OCI-LY7 (cell line): ENCODE measurements around the gene LHX4. TPM values are rescaled to one million over a fixed set of nuclear protein-coding genes. Genes with fewer than 3 reads are reported as not detected.

ENCODE experiments used
- BruUV-seq: library from RNA; stranded (reverse); fragments of 400-500 nt; replicated peaks from 2 replicates; lab custom pipeline; 2021; lab: Mats Ljungman, UMichigan
- CTCF ChIA-PET: fragments of 300-600 bp; sonication (Branson Sonifier 250); formaldehyde crosslinking; loops from one replicate; lab custom pipeline; 2022; ENCODE audit warnings: antibody characterized with exemption; ENCODE audit not compliant: unreplicated experiment; lab: Charles Lee
- POLR2A ChIA-PET: fragments of 300-600 bp; sonication (Branson Sonifier 250); formaldehyde crosslinking; loops from one replicate; lab custom pipeline; 2022; ENCODE audit warnings: antibody characterized with exemption; lab: Charles Lee
- DNase-seq: peaks from one replicate; pipeline ENCODE4 v3.0.0-alpha.2; 2015; ENCODE audit warnings: low spot score
- H2AFZ ChIP-seq: fragments of 200-600 bp; sonication (generic), shearing (Covaris generic); 2 replicates; pipeline ENCODE4 v1.6.1; 2014; ENCODE audit warnings: mild to moderate bottlenecking, antibody characterized with exemption, low read length, moderate library complexity
- H3K27ac ChIP-seq: fragments of 200-600 bp; sonication (generic); 2 replicates; pipeline ENCODE4 v1.5.1; 2014; ENCODE audit warnings: mixed run types, low read depth, mild to moderate bottlenecking, moderate library complexity, low read length, inconsistent platforms; ENCODE audit not compliant: poor library complexity, severe bottlenecking
- H3K36me3 ChIP-seq: fragments of 200-600 bp; sonication (generic); 2 replicates; pipeline ENCODE4 v1.6.1; 2014; ENCODE audit warnings: mild to moderate bottlenecking, antibody characterized with exemption, low read length, moderate library complexity, mixed read lengths; ENCODE audit not compliant: insufficient read depth
- H3K4me1 ChIP-seq: fragments of 200-600 bp; sonication (generic); 2 replicates; pipeline ENCODE4 v1.5.1; 2014; ENCODE audit warnings: mild to moderate bottlenecking, low read length; ENCODE audit not compliant: insufficient read depth, poor library complexity, severe bottlenecking
- H3K4me2 ChIP-seq: fragments of 200-600 bp; sonication (generic); 2 replicates; pipeline ENCODE4 v1.6.1; 2014; ENCODE audit warnings: mild to moderate bottlenecking, low read length
- H3K4me3 ChIP-seq: fragments of 200-600 bp; sonication (generic); 2 replicates; pipeline ENCODE4 v1.5.1; 2014; ENCODE audit warnings: mild to moderate bottlenecking, low read depth, low read length; ENCODE audit not compliant: poor library complexity, severe bottlenecking
- H3K79me2 ChIP-seq: fragments of 200-600 bp; sonication (generic); 2 replicates; pipeline ENCODE4 v1.6.1; 2016; ENCODE audit warnings: low read depth, mild to moderate bottlenecking, low read length, moderate library complexity, mixed read lengths; ENCODE audit not compliant: insufficient read depth
- H3K9me2 ChIP-seq: fragments of 200-600 bp; sonication (generic); 2 replicates; pipeline ENCODE4 v1.6.1; 2016; ENCODE audit warnings: mild to moderate bottlenecking, low read length, mixed read lengths; ENCODE audit not compliant: insufficient read depth
- H3K9me3 ChIP-seq: fragments of 200-600 bp; sonication (generic); 2 replicates; pipeline ENCODE4 v1.6.1; 2014; ENCODE audit warnings: mild to moderate bottlenecking, mixed run types, low read length, mixed read lengths
- H4K20me1 ChIP-seq: fragments of 200-600 bp; sonication (generic); 2 replicates; pipeline ENCODE4 v1.6.1; 2014; ENCODE audit warnings: mild to moderate bottlenecking, antibody characterized with exemption, low read length, moderate library complexity, mixed read lengths; ENCODE audit not compliant: insufficient read depth
- EZH2phosphoT487 ChIP-seq: fragments of 200-600 bp; sonication (generic); IDR thresholded peaks from 2 replicates; pipeline ENCODE4 v1.6.1; 2018; ENCODE audit warnings: low read depth, borderline replicate concordance, mild to moderate bottlenecking, mixed run types, antibody characterized with exemption, low read length, moderate library complexity, mixed read lengths
- intact Hi-C: fragments of 100-400 bp; cut with micrococcal nuclease; formaldehyde crosslinking; loops from one replicate; pipeline ENCODE4 v1.10.0; 2022; ENCODE audit not compliant: unreplicated experiment
- total RNA-seq, 2 experiments: library from RNA; depleted of rRNA in 1 of 2; stranded (reverse); fragments of >200 nt in 1 of 2; shearing (Covaris generic) in 1 of 2; gene quantifications; 2 replicates each; pipeline ENCODE4 v1.2.3, GENCODE V29; 2014 to 2022
- TF ChIP-seq, protein P1 (sequence below): fragments of 200-600 bp; sonication (generic); conservative IDR thresholded peaks from 2 replicates; pipeline ENCODE4 v1.5.1; 2014; ENCODE audit warnings: mild to moderate bottlenecking, antibody characterized with exemption, low read length, moderate library complexity, mixed read lengths

LHX4 gene
- total RNA-seq, 2 experiments from 2014 or later, result 0.06 TPM; not detected in 1

DNA sequence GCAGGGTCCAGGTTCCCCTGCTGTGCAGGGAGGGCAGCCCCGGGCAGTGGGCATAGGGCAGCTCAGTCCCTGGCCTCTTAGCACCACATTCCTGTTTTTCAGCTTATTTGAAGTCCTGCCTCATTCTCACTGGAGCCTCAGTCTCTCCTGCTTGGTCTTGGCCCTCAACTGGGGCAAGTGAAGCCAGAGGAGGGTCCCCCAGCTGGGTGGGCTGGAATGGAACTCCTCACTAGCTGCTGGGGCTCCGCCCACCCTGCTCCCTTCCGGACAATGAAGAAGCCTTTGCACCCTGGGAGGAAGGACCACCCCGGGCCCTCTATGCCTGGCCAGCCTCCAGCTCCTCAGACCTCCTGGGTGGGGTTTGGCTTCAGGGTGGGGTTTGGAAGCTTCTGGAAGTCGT is 32.8 kb upstream of the LHX4 start:
- DNase-seq, result no peak
- Histone ChIP-seq H3K36me3 (no peaks in the 10 kb centered on the region), H3K4me1 (no peaks in the 10 kb centered on the region), H3K9me3 (no peaks in the 10 kb centered on the region), H3K4me2 (no peak overlapping the region), H3K4me3 (no peak overlapping the region), H3K9me2 (no peaks in the 10 kb centered on the region), H2AFZ (no peak overlapping the region), H3K79me2 (no peaks in the 10 kb centered on the region), H4K20me1 (no peaks in the 10 kb centered on the region), H3K27ac (no peak overlapping the region)
- ChIA-PET CTCF (no interaction called here), POLR2A (interaction anchor here (1.0 to 1.7 kb wide), 4 partner anchors 9 to 20 kb away, joined by 3 to 4 read pairs (median 4); no protein-coding TSS in a partner anchor)
- intact Hi-C loops, result no loop called here
- no peak for TF ChIP-seq EZH2phosphoT487
- TF ChIP-seq, protein P1, sequence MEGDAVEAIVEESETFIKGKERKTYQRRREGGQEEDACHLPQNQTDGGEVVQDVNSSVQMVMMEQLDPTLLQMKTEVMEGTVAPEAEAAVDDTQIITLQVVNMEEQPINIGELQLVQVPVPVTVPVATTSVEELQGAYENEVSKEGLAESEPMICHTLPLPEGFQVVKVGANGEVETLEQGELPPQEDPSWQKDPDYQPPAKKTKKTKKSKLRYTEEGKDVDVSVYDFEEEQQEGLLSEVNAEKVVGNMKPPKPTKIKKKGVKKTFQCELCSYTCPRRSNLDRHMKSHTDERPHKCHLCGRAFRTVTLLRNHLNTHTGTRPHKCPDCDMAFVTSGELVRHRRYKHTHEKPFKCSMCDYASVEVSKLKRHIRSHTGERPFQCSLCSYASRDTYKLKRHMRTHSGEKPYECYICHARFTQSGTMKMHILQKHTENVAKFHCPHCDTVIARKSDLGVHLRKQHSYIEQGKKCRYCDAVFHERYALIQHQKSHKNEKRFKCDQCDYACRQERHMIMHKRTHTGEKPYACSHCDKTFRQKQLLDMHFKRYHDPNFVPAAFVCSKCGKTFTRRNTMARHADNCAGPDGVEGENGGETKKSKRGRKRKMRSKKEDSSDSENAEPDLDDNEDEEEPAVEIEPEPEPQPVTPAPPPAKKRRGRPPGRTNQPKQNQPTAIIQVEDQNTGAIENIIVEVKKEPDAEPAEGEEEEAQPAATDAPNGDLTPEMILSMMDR, result no peak
- BruUV-seq, result no TSS peak

DNA sequence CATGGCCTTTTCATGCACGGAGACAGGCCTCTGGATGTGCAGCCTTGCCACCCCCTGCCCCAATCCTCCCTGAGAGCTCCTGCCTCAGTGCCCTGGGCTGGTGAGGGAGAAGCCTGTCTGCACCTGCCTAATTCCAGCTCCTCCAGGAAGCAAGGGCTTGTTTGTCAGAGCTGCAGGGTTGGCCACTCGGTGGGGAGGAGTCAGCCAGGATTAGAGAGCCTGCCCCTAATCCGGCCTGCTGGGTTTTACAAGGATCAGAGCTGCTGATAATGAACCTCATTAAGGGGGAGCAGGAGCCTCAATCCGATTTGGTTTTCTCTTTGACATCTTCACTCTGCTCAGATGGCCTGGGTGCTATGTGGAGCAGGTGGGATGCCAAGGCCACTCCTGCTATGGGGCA is 31.9 kb upstream of the LHX4 start:
- Histone ChIP-seq H3K27ac (no peak overlapping the region), H4K20me1 (no peaks in the 10 kb centered on the region), H3K4me3 (no peak overlapping the region), H3K4me2 (no peak overlapping the region), H3K79me2 (no peaks in the 10 kb centered on the region), H3K9me2 (no peaks in the 10 kb centered on the region), H2AFZ (no peak overlapping the region), H3K36me3 (no peaks in the 10 kb centered on the region), H3K9me3 (no peaks in the 10 kb centered on the region), H3K4me1 (no peaks in the 10 kb centered on the region)
- TF ChIP-seq EZH2phosphoT487, result no peak
- TF ChIP-seq, protein P1, result no peak
- no TSS peak for BruUV-seq
- POLR2A ChIA-PET, result interaction anchor here (1.0 to 1.2 kb wide), 2 partner anchors 14 to 19 kb away, joined by 3 read pairs; no protein-coding TSS in a partner anchor
- intact Hi-C loops, result no loop called here
- no peak for DNase-seq
- CTCF ChIA-PET, result no interaction called here

DNA sequence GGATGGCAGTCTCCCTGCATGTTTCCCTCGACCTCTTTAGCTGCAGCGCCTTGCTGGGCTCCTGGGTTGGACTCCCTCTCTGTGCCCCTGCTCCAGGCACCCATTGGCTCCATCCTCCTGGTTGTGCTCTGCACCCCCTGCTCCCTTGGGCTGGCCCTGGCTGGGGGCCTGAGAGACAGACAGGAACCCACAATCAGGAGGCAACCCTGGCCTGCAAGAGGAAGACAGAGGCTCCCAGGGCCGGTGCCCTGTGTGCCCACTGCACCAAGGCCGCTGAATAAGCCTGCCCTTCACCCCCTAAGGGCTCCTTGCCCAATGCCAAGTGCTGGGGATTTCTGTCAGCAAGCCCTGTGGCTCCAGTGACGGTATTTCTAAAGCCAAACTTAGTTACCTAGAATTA is 31.5 kb upstream of the LHX4 start:
- DNase-seq, result no peak
- POLR2A ChIA-PET, result interaction anchor here (1.2 kb wide), 1 partner anchor 14 kb away, joined by 3 read pairs; no protein-coding TSS in a partner anchor
- intact Hi-C loops, result no loop called here

More for the DNA sequence above, 31.5 kb upstream of the LHX4 start:
- H3K9me3 ChIP-seq, result no peaks in the 10 kb centered on the region
- no TSS peak for BruUV-seq
- no peaks in the 10 kb centered on the region for H3K9me2 ChIP-seq
- H3K79me2 ChIP-seq, result no peaks in the 10 kb centered on the region
- CTCF ChIA-PET, result no interaction called here
- no peaks in the 10 kb centered on the region for H3K4me1 ChIP-seq
- H4K20me1 ChIP-seq, result no peaks in the 10 kb centered on the region
- H3K36me3 ChIP-seq, result no peaks in the 10 kb centered on the region
- no peak overlapping the region for H2AFZ ChIP-seq
- H3K4me3 ChIP-seq, result no peak overlapping the region
- H3K27ac ChIP-seq, result no peak overlapping the region
- no peak overlapping the region for H3K4me2 ChIP-seq
- no peak for TF ChIP-seq EZH2phosphoT487
- TF ChIP-seq, protein P1, result no peak
